AG08396 (cell line): ENCODE results near the gene METTL18.
A peak's percentile ranks its signal among the peaks of the same experiment; 100 is the strongest.
"Not testable (repeated sequence)": the region's sequence is repeated elsewhere in the genome, so short reads cannot be mapped to it uniquely, and the experiment has no call there.

Experiments used
- DNase-seq: peaks from one replicate; pipeline ENCODE4 v3.0.0; 2012; ENCODE audit warnings: low spot score, mixed read lengths

The METTL18 gene

DNA sequence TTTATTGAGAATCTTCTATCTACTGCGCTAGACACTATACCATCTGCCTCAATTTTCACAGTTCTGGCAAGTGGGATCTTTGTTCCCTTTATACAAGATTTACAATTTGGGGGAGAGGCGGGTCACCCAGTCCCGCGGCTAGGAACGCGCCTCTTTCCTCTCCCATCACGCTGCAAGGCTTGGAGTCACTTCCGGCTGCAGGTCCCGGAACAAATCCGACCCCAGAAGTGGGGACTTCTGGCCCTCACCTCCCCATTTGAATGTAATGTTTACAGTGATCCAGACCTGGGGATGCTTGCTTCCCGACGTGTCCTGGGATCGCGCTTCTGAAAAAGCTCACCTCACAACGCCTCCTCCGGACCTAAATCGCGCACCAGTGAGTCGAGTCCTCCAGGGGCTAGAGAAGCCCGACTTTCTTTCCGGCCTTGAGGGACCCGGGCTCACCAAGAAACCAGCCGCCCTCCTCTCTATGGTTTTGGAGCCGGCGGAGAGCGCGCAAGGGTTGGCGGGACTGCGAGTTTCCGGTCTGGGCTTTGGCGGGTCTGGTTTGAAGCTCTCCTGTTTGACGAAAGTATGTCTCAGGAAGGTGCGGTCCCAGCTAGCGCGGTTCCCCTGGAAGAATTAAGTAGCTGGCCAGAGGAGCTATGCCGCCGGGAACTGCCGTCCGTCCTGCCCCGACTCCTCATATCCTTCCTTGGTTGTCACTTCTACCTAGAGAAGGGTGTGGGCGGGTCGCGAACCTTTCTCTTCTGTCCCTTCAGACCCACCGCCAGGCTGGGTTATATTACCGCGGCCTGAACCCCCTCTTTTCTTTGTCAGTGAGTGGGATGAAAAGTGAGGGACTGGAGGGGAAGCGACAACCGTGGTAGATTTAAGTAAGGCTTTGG, at the start of gene METTL18:
Gene METTL18, minus strand, starts transcription at position 378 of the 887 bp plus-strand sequence. CDS start 1,212 bp downstream, outside the sequence.
- DNase-seq = peak; percentile 93

DNA sequence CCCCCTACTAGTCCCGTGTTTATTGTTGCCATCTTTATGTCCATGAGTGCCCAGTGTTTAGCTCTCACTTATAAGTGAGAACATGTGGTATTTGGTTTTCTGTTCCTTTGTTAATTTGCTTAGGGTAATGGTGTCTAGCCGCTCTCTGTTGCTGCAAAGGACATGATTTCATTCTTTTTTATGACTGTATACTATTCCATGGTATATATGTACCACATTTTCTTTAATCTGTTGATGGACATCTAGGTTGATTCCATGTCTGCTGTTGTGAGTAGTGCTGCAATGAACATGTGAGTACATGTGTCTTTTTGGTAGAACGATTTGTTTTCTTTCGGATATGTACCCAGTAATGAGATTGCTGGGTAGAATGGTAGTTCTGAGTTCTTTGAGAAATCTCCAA, 44.2 kb upstream of the METTL18 start:
- no peak for DNase-seq

DNA sequence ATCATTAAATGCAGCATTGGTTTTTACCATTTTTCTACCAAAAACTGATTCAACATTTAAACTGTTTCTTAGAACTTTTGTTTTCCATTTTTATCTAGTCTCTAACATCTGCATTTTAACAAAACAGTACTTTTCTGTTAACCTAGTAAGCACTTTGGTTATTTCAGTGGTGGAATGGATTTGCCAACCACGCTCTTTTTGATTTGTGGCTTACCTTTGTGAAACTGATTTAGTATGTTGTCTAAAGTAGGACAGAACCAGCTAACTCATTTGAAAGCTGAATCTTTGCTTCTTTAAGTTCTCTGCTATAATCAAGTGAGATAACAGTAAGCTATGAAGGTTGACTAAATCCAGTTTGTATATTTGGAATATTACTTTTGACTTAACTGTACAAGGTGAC, 41.5 kb upstream of the METTL18 start:
- no peak for DNase-seq

DNA sequence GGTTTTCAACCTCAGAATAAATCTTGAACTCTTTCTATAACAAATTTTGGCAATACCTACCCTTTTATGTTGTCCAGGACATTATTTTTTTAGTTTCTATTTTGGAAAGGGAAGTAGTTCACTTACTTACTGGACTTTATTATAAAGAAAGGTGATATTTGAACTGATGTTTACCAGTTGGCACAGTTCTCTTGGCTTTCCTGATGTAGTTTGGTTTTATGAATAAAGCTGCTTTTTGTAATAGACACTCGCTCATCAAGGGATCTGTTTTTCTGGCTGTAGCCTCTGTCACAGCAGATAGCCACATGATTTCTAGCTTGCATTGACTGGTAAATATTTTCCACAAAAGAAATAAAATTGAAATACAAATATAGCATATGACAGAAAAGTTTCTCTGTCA, 40.9 kb upstream of the METTL18 start:
- DNase-seq = no peak

DNA sequence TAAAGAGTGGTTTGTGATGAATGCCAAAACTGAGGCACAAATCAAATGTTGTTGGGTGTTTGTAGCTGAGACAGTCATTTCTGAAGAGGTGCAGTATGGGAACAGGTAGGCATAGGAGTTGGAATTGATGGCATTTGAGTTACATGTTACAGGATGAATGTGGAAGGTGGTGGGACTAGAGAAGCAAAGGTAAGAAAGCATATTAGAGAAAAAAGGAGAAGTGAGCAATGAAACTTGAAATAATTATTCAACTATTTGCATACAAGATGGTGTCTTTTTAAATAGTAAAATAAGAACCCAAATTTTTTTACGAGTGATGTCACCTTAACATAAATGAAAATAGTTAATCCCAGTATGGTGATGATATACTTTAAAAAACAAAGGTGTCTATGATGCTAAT, 40.2 kb upstream of the METTL18 start:
- DNase-seq = no peak

DNA sequence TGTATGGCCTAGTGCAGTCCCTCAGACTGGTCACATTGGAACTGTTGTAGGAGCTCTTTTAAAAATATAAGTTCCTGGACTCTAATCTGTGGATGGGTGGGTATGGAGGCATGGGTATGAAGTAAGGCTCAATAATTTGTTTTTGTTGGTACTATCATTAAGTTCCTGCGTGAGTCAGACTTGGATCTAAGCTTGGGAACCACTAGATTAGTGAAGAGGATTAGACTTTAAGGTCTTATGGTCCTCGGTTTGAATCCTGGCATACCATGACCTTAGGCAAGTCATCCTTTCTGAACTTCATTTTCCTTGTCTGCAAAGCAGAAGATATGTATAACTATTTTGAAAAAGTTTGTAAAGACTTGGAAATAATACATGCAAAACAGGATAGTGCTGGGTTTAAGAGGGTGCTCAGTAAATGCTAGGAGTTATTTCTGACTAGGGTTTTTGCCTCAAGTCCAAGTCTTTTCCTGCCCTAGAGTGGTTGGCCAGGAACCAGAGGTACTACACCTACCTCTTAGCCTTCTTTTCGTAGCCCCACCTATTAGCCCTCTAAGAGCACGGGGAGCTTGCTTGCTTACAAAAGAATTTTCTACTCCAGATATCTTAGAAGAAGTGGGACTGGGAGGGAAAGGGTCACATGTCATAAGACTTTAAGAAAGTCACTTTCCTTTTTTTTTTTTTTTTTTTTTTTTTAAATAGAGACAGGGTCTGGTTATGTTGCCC, 38.6 kb upstream of the METTL18 start:
- DNase-seq = no peak

DNA sequence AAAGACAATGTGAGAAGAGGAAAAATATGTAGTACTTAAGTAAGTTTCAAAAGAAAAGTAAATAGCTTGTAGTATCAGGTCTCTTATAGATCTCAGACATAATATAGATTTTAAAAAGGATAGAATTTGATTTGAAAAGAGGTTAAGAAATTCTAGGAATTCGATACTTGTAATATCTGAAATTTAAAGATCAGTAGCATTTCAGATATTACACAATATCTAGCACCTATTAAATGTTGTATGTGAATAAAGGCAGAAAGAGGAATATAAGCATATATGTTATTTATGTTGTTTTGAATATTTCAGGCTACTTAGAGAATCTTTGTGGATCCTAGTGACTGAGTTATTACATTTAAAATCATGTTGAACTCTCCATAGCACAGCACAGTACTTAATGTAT, 35.0 kb upstream of the METTL18 start:
- DNase-seq = no peak

DNA sequence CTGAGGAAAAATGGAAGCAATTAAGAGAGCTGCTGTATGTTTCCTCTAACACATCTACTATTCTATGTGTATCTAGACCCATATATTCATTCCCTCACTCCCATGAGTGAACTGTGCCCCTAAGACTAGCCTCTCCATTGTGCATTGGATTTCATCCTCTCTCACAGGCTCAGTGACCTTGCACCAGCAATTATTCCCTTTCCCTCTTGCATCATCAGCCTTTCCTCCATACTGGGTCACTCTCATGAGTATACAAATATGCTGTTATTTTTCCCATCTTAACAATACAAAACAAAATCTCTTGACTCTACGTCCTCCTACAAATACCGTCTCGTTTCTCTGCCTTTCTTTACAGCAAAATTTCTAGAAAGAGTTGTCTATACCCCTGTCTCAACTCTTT, 29.4 kb upstream of the METTL18 start:
- DNase-seq = no peak

DNA sequence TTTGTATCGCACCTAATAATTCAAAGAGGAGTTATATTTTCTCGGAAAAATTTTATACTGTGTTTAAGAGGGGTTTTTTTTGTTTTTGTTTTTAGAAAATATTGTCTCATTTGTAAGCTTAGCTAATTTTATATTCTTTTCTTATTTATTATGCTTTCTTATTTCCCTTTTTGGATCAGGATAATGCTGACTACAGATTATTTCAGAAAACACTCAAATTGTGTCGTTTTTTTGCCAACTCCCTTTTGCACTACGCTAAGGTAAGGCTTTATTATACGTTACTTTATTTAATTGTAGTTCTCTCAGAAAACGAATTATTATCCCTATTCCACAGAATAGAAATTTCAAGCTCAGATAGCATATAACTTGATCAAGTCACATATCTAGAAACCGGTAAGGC, 26.8 kb upstream of the METTL18 start:
- DNase-seq = no peak

DNA sequence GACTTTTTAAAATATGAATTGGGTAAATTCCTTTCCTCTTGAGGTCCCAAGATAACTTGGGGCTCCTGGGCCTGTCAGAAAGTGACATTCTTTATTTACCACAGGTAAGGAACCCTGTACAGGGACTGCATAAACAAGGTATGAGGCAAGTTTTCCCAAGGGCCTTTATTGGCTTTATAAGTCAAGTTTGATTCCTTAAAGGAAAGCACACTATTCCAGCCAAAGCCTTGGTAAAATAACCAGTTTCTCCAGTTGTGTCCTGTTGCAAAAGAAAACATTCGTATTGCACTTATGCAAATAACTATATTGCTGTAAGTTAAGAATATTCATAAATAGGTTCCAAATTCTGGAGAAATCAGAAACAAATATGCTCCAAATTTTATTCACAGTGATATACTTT, 21.9 kb upstream of the METTL18 start:
- DNase-seq = no peak

DNA sequence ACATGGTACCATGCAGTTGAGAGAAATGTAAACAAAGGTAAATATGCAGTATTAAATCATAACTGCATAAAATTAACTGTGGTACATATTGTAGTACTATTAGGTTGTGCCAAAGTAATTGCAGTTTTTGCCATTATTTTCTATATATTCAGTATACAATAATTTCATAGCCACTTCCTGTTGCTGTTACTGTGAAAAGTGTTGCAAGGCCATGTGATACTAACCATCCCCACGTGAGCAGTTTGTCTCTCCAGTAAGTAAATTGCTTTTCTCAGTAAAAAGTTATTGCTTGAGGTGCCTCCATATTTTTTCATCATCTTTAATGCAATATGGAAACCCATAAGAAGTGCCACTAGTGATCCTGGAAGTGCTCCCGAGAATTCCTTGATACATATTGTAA, 19.6 kb upstream of the METTL18 start:
- no peak for DNase-seq

DNA sequence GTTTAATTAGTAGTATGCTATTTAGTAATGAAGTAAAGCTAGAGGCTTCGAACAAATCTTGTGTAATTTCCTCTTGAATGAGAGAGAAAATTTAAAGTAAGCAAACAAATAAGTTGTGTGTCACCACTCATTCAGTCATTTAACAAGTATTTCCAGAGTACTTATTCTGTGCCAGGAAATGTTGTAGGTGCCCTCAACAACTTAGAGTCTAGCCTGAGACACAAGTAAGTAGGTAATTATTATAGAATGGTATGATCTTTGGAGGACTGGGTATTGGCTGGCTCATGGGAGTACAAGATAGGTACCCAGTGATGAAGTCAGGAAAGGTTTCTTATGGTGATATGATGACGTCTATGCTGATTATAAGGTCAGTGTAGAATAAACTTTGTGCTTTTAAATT, 17.4 kb upstream of the METTL18 start:
- DNase-seq = peak; percentile 3

DNA sequence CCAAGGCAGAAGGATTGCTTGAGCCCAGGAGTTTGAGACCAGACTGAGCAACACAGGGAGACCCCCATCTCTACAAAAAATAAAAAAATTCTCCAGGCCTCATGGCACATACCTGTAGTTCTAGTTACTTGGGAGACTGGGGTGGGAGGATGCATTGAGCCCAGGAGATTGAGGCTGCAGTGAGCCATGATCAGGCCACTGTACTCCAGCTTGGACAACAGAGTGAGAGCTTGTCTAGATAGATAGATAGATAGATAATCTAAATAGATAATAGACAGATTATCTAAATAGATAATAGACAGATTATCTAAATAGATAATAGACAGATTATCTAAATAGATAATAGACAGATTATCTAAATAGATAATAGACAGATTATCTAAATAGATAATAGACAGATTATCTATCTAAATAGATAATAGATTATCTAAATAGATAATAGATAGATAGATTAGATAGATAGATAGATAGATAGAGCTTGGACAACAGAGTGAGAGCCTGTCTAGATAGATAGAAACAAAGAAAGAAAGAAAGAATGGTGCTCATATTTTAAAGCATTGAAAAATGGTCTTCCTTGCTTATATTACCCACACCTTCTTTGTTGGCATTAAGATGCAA, 16.8 kb upstream of the METTL18 start:
- DNase-seq = not testable (repeated sequence)

DNA sequence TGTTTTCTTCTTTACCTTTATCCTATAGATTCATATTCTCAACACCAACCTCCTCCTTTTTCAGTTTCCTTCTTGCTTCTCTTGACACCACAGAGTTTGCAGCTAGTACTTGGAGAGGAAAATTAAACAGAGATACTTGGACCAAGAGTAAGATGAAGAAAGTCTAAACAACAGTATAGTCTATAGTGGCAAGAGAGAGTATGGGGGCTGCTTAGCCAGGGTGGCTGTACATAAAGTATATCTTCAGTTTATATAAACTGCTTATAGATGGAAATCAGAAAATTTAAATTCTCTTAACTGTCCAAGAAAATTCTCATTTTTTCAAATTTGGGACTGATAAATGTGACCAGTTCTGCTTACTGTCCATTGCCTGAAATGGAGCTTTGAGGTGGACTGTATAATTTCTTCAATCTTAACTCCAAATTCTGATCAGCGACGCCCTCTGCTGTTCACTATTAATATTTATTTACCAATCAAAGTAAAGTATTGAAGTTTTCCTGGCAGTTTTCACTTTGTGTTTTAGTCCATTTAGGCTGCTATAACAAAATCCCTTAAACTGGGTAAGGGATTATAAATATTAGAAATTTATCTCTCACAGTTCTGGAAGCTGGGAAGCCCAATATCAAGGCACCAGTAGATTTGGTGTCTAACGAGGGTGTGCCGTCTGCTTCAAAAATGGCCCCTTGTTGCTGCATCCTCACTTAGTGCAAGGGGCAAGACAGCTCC, 14.8 kb upstream of the METTL18 start:
- DNase-seq = peak; percentile 17

DNA sequence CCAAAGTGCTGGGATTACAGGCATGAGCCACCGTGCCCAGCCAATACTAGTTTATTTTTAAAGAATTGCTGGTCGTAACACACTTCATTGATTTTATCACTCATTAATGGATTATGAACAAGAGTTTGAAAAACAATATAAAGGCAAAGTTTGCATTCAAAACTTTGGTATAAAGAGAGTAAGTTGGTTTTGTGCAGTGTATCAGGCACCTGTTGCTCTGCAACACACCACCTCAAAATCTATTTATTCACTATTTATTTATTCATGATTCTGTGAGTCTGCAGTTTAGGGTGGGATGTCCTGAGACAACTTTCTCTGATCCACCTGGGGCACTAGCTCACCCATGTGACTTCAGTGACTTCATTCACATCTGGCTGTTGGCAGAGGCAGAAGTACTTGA, 10.2 kb upstream of the METTL18 start:
- DNase-seq = no peak

DNA sequence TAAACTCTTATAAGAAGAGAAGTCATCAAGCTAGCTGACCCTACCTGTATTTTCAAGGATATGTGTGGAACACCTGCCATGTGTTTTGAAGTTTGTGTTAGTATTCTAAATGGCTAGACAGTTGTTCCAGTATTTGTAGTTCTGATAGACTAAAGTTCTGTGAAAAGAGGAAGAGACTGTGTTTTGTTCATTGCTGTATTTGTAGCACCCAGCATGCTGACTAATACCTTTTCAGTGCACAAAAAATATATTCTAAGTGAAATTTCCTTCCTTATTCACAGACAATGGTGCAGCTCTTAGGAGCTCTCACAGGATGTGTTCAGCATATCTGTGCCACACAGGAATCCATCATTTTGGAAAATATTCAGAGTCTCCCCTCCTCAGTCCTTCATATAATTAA, 8.2 kb upstream of the METTL18 start:
- no peak for DNase-seq

DNA sequence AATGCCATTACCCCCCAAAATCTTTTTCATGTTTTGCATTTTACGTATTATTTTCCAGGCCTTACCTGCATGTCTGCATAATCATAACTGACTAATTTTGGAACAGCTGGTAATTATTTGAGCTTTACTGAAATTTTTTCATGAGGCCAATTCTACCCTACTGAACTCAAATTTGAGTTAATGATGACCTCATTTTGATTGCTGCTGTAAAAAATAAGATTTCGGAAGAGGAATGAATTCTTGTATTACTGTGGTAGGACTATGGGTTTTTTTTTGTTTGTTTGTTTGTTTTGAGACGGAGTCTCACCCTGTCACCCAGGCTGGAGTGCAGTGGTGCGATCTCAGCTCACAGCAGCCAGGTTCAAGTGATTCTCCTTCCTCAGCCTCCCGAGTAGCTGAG, 2.6 kb upstream of the METTL18 start:
- DNase-seq = no peak

DNA sequence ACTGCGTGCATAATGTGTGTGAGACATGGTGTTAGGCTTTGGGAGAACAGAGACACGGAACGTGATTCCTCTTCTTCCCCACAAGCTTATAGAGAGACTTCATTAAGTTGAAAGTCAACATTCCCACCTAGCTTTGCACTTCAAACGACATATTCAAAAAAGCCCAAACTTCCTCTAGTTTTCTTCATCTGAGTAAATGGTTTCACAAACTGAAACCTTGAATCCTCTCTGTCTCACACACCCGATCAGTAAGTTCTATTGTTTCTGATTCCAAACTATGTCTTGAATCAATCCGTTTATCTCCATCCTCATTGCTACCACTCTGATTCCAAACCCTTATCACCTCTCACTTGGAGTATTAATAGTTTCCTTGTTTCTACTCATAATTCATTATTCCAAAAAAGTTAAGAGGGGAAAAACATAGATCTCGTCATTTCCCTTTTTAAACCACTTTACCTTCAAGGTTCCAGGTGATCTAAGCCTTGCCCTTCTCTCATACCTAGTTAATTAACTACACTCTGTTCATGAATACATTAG, 1.6 kb upstream of the METTL18 start:
- DNase-seq = no peak

DNA sequence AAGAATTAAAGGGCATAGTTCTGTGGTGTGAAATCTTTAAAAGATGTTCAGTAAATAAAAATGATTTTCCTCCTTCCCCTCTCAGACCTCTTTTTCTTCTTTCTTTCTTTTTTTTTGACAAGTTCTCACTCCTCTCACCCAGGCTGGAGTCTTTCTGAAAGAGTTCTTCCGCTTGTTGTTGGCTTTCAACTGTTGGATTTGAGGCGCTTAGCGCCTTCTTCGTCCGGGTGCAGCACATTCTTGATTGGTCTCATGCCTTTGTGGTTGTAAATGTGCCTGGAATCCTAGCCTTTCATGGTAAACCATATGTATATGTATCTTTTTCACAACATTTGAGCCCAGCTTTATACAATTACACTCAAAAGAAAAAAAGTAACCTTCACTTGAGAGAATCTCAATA, 980 bp upstream of the METTL18 start:
- no peak for DNase-seq

DNA sequence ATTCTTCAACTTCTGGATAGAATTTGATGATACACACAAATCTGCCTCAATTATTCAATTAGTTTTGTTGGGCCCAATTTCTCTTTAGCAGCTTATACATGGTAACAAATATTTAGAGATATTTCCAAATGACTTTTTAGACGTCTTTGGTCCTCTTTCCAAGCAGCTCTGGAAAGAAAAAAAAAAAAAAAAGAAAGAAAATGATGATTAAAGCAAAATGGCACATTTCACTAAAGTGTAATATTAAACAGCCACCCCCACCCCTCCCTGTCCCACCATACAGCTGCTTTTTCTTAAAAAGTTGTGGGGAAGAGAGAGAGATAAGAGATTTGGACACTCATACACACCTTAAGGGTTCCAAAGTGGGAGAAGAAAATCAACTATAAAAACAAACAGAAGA, 977 bp downstream of the METTL18 start:
- DNase-seq = no peak

DNA sequence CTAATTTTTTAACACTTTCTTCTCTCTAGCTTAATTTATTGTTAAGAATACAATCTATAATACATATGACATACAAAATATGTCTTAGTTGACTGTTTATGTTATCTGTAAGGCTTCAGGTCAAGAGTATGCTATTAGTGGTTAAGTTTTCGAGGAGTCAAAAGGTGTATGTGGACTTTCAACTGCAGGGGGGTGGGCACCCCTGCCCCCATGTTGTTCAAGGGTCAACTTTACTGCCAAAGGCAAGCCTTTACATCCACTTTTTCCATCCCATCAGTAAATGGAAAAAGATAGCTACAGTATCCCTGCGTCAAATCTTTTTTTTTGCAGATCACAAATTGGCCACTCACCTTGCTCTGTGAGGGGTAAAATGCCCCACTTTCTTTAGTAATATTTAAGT, 6.3 kb downstream of the METTL18 start:
- DNase-seq = no peak

DNA sequence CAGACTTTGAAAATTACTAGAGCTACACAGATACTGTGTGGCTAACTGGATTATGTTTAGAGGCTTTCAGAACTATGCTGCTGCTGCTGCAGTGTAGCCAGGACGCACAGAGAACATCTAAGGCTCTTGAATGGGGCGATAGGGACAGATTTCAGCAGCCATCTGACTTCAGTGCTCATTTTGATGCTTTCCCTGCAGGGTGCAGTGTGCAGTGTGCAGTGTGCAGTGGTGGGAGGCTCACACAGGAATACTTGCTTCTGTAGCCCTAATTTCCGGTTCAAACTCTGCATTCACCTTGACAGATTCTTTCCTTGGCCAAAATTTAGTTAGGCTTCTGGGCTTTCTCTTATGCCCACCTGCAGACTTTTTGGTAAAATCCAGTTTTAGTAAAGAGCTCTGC, 7.7 kb downstream of the METTL18 start:
- no peak for DNase-seq
